GM19455 (cell line): ENCODE data around the gene KIF26A.

Experiments
- ATAC-seq: cut with Tn5 transposase; IDR thresholded peaks from one replicate; pipeline ENCODE4 v1.9.1; 2021; ENCODE audit not compliant: unreplicated experiment

Gene KIF26A

GRCh38 chr14:104190396-104191000, 52.1 kb downstream of the KIF26A start:
- no peak for ATAC-seq

- no peak for ATAC-seq
These were observed 53.1 kb downstream of the KIF26A start for GRCh38 chr14:104191409-104191997.

- ATAC-seq: no peak
These were observed 53.9 kb downstream of the KIF26A start for GRCh38 chr14:104192146-104192882.

GRCh38 chr14:104192883-104193245, 54.5 kb downstream of the KIF26A start:
- ATAC-seq: no peak

GRCh38 chr14:104194016-104194415, 55.6 kb downstream of the KIF26A start:
- ATAC-seq: no peak

- ATAC-seq: no peak
These were observed 56.3 kb downstream of the KIF26A start for GRCh38 chr14:104194716-104195115.

GRCh38 chr14:104195361-104195760, 57.0 kb downstream of the KIF26A start:
- ATAC-seq: no peak

- no peak for ATAC-seq
These were observed 57.5 kb downstream of the KIF26A start for GRCh38 chr14:104195878-104196277.

- no peak for ATAC-seq
These were observed 58.2 kb downstream of the KIF26A start for GRCh38 chr14:104196461-104197140.

- no peak for ATAC-seq
These were observed 59.3 kb downstream of the KIF26A start for GRCh38 chr14:104197449-104198247.

GRCh38 chr14:104199266-104199895, 61.0 kb downstream of the KIF26A start:
- no peak for ATAC-seq

GRCh38 chr14:104200106-104200505, 61.7 kb downstream of the KIF26A start:
- ATAC-seq: no peak

- no peak for ATAC-seq
These were observed 62.2 kb downstream of the KIF26A start for GRCh38 chr14:104200591-104200990.

GRCh38 chr14:104201063-104201462, 62.7 kb downstream of the KIF26A start:
- no peak for ATAC-seq

GRCh38 chr14:104201496-104201895, 63.1 kb downstream of the KIF26A start:
- no peak for ATAC-seq

- no peak for ATAC-seq
These were observed 64.1 kb downstream of the KIF26A start for GRCh38 chr14:104202259-104203070.

- ATAC-seq: no peak
These were observed 64.7 kb downstream of the KIF26A start for GRCh38 chr14:104203071-104203425.

GRCh38 chr14:104204660-104205149, 66.3 kb downstream of the KIF26A start:
- no peak for ATAC-seq

GRCh38 chr14:104205781-104206180, 67.4 kb downstream of the KIF26A start:
- no peak for ATAC-seq
